NCI-H2171 (cell line): ENCODE measurements around the gene RAPGEF6.
A peak's percentile ranks its signal among the peaks of the same experiment; 100 is the strongest.

Source experiments
- DNase-seq: peaks from one replicate; lab custom pipeline; 2025; lab: John Stamatoyannopoulos, UW

Gene RAPGEF6

GRCh38 chr5:131539251-131539650 lies 95.8 kb downstream of the RAPGEF6 start:
- no peak for DNase-seq

DNA sequence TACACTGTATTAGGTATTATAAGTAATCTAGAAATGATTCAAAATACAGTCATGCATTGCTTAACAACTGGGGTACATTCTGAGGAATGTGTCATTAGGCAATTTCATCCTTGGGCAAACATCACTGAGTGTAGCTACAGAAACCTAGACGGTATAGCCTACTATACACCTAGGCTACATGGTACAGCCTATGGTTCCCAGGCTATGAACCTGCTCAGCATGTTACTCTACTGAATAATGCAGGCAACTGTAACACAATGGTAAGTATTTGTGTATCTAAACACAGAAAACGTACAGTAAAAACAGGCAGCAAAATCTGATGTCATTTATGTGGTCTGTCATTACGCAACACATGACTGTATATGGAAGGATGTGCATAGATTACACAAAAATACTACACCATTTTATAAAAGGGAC lies 96.8 kb downstream of the RAPGEF6 start:
- no peak for DNase-seq

GRCh38 chr5:131536850-131537448 lies 98.1 kb downstream of the RAPGEF6 start:
- DNase-seq: no peak

GRCh38 chr5:131536211-131536826 lies 98.7 kb downstream of the RAPGEF6 start:
- DNase-seq: peak; percentile 63

DNA sequence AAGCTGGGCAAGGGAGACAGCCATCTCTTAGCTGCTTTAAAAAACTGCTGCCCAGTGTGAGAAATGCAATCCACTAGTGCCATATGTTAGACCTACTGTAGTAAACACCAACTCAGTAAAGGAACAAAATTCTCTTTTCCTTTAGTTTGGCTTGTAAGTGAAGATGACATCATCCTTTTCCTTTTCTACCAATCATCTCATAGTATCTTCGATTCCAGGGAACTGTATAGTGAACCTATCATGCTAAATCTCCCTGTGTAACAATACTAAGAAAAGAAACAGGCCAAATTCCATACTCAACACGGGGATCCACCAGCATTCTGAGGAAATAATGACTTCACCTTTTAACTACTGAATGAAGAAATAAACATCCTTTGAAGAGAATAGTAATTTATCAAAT lies 100.1 kb downstream of the RAPGEF6 start:
- DNase-seq: peak; percentile 42

- DNase-seq: no peak
Measured at GRCh38 chr5:131533836-131534235, 101.2 kb downstream of the RAPGEF6 start.

GRCh38 chr5:131532031-131532640 lies 102.9 kb downstream of the RAPGEF6 start:
- DNase-seq: no peak

GRCh38 chr5:131530706-131531331 lies 104.2 kb downstream of the RAPGEF6 start:
- DNase-seq: no peak

DNA sequence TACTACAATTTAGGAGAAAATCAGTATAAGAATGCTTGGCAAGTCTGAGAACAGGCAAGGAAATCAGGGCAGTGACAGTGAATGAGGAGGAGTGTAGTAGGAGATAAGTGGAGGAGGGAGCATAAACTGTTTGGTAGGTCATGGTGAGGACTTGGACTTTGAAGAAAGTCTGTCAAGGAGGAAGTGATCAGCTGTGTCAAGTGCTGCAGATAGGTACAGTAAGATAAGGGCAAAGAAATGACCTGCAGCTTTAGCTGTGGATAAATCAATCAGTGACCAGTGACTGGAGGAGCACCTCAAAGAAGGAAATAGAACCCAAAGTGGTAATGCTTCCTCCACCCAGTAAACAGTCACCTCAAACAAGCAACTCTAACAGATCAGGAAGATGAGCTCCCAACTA lies 106.3 kb downstream of the RAPGEF6 start:
- DNase-seq: no peak

- no peak for DNase-seq
Measured at GRCh38 chr5:131525805-131526204, 109.2 kb downstream of the RAPGEF6 start.

- DNase-seq: no peak
Measured at GRCh38 chr5:131524431-131524830, 110.6 kb downstream of the RAPGEF6 start.

GRCh38 chr5:131523500-131524185 lies 111.4 kb downstream of the RAPGEF6 start:
- DNase-seq: no peak

DNA sequence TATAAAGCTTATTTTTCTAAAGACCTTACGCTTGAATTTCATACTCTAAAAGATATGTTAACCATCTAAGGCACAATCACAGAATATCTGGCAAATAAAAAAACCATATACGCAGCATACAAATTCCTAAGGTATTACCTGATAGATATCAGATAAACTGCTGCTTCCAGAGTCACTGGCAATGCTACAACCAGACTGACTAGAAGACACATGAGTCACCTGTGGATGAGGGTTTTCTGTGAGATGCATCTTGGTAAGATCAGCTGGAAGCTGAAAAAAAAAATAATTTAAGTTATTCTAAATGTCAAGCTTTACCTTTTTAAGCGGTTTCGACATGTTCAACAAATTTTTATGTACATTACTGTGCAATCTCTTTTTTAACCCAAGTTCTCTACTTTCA lies 113.8 kb downstream of the RAPGEF6 start:
- DNase-seq: no peak

DNA sequence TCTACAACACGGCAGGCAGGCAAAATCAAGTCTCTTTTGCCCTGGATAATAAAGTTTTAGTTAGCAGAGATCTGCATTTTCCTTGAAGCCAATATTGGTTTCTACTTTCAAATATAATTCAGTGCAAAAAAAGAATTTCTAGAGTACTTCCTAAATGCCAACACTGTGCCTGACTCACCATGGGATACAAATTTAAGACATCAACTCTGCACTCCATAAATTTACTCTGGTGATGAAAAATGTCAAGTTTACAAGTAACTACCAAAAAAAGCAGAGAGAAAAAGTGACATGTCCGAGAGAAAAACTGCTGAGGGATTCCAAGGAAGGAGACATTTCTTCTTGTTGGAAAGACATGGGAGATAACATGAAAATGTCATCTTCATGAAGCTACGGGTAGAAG lies 119.7 kb downstream of the RAPGEF6 start:
- DNase-seq: no peak

GRCh38 chr5:131514316-131515283 lies 120.4 kb downstream of the RAPGEF6 start:
- no peak for DNase-seq

DNA sequence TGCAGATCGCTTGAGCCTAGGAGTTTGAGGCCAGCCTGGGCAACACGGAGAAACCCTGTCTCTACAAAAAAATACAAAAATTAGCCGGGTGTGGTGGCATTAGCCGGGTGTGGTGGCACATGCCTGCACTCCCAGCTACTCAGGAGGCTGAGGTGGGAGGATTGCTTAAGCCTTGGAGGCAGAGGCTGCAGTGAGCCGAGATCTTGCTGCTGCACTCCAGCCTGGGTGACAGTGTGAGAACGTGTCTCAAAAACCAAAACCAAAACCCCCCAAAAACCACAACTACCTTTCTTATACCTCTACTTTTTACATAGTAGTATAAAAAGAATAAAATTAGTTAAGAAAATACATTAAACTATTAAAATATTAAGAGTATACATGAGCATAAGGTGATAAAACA lies 121.2 kb downstream of the RAPGEF6 start:
- no peak for DNase-seq

DNA sequence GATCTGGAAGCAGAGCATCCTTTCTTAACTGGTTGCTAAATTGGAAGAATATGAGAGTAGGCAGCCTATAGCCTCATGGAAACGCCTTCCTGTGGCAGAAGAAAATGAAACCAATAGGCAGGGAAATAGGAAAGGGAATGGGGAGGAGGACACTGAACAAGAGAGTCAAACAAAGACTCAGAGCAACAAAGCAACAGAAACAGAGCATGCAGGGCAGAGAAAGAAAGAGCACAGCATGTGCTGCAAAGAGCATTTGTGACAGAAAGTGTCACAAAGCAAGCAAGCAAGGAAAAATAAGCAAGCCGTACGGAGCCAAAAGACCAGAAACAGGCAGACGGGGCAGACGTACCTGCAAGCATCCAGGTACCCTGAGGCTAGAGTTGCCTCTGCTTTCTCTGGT lies 123.1 kb downstream of the RAPGEF6 start:
- DNase-seq: no peak

- no peak for DNase-seq
Measured at GRCh38 chr5:131509801-131510200, 125.2 kb downstream of the RAPGEF6 start.

DNA sequence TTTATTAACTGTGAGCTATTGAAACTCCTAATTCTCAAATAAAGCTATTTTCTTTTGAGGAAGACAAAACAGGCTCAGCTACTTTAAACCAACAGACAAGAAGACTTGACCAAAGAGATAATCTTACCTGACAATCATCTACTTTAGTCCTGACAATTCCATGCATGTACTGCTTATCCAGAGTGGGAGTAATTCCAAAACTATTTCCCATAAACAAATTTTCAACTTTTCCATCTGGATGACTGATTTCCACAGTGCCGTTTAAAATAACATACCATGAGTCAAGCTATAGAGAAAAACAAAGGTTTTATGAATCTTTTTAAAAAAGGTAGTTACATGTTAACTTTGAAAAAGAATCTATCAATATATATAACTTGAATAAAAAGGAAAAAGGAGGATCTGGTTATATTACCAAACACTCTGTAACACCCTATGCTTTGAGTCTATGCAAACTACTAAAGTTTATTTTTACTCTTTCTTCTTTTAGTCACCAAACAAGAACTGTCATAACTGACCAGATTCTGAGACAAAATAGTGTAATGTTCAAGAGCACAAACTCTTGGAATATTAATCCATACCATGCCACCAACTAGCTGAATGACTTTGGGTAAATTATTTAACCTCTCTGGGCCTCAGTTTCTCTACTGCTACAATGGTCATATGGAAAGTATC lies 129.7 kb downstream of the RAPGEF6 start:
- no peak for DNase-seq

- no peak for DNase-seq
Measured at GRCh38 chr5:131496400-131496713, 138.7 kb downstream of the RAPGEF6 start.
